Astrocyte (in vitro differentiated cells and primary cell): ENCODE measurements around the gene ZNF775. TPM values are rescaled to one million over a fixed set of nuclear protein-coding genes. Genes with fewer than 3 reads are reported as not detected.

Experiments used
- DNase-seq: peaks from one replicate; pipeline ENCODE4 v3.0.0-alpha.2; 2010; ENCODE audit warnings: low read depth
- FAIRE-seq: peaks from 2 replicates; lab custom pipeline; 2011; peaks lifted over from hg19 to GRCh38; lab: Jason Lieb, UNC
- H2AFZ ChIP-seq: 2 replicates; pipeline ENCODE4 v1.6.0; 2012; ENCODE audit warnings: low read depth, low read length, inconsistent platforms
- H3K27ac ChIP-seq: 2 replicates; pipeline ENCODE4 v1.5.1; 2011; ENCODE audit warnings: low read depth, low read length, inconsistent platforms
- H3K27me3 ChIP-seq: 2 replicates; pipeline ENCODE4 v1.6.0; 2011; ENCODE audit warnings: low read length, inconsistent platforms; ENCODE audit not compliant: insufficient read depth
- H3K36me3 ChIP-seq: 2 replicates; pipeline ENCODE4 v1.5.1; 2011; ENCODE audit warnings: low read length, inconsistent platforms; ENCODE audit not compliant: insufficient read depth
- H3K4me1 ChIP-seq: 2 replicates; pipeline ENCODE4 v1.5.1; 2011; ENCODE audit warnings: low read length, inconsistent platforms; ENCODE audit not compliant: insufficient read depth
- H3K4me2 ChIP-seq: 2 replicates; pipeline ENCODE4 v1.6.0; 2012; ENCODE audit warnings: low read length, inconsistent platforms
- H3K4me3 ChIP-seq: 2 replicates; pipeline ENCODE4 v1.5.1; 2011; ENCODE audit warnings: low read depth, mild to moderate bottlenecking, low read length, inconsistent platforms; ENCODE audit not compliant: insufficient read depth
- H3K79me2 ChIP-seq: 2 replicates; pipeline ENCODE4 v1.6.0; 2012; ENCODE audit warnings: mild to moderate bottlenecking, low read length, inconsistent platforms; ENCODE audit not compliant: insufficient read depth
- H3K9ac ChIP-seq: 2 replicates; pipeline ENCODE4 v1.6.0; 2012; ENCODE audit warnings: mild to moderate bottlenecking, low read length, inconsistent platforms
- H3K9me3 ChIP-seq: 2 replicates; pipeline ENCODE4 v1.5.1; 2012; ENCODE audit warnings: low read depth, mild to moderate bottlenecking, low read length, inconsistent platforms; ENCODE audit not compliant: insufficient read depth
- H4K20me1 ChIP-seq: 2 replicates; pipeline ENCODE4 v1.6.0; 2012; ENCODE audit warnings: low read length, inconsistent platforms; ENCODE audit not compliant: insufficient read depth
- H3K27ac Mint-ChIP-seq: one replicate; pipeline ENCODE4 v1.8.0; 2021; ENCODE audit warnings: mild to moderate bottlenecking, mixed read lengths; ENCODE audit not compliant: unreplicated experiment
- H3K27me3 Mint-ChIP-seq: one replicate; pipeline ENCODE4 v1.8.0; 2021; ENCODE audit warnings: low read depth, mixed read lengths; ENCODE audit not compliant: unreplicated experiment
- H3K36me3 Mint-ChIP-seq: one replicate; pipeline ENCODE4 v1.8.0; 2021; ENCODE audit warnings: low read depth, mixed read lengths; ENCODE audit not compliant: unreplicated experiment
- H3K4me1 Mint-ChIP-seq: one replicate; pipeline ENCODE4 v1.8.0; 2021; ENCODE audit warnings: low read depth, mixed read lengths; ENCODE audit not compliant: unreplicated experiment
- H3K4me3 Mint-ChIP-seq: one replicate; pipeline ENCODE4 v1.8.0; 2021; ENCODE audit warnings: mild to moderate bottlenecking, moderate library complexity, mixed read lengths; ENCODE audit not compliant: unreplicated experiment
- H3K9me3 Mint-ChIP-seq: one replicate; pipeline ENCODE4 v1.8.0; 2021; ENCODE audit warnings: mild to moderate bottlenecking, mixed read lengths; ENCODE audit not compliant: unreplicated experiment
- CTCF ChIP-seq: IDR thresholded peaks from 2 replicates; pipeline ENCODE4 v1.5.1; 2011; ENCODE audit warnings: low read depth, mild to moderate bottlenecking, inconsistent platforms, low read length, moderate library complexity; ENCODE audit not compliant: insufficient read depth
- EZH2 ChIP-seq: IDR thresholded peaks from 2 replicates; pipeline ENCODE4 v1.6.1; 2012; ENCODE audit warnings: mild to moderate bottlenecking, low read length, inconsistent platforms; ENCODE audit not compliant: insufficient read depth
- total RNA-seq: library from RNA; stranded (reverse); gene quantifications from 2 replicates; pipeline ENCODE4 v1.2.1, GENCODE V29; 2021

Gene ZNF775
- total RNA-seq, 1 donor from 2014 or later = 6.5 TPM

- DNase-seq (no peak), FAIRE-seq (no peak)
- Histone ChIP-seq H2AFZ (no peak overlapping the region), H3K36me3 (no peaks in the 10 kb centered on the region), H3K9me3 (no peaks in the 10 kb centered on the region), H3K4me3 (no peak overlapping the region), H3K79me2 (no peaks in the 10 kb centered on the region), H3K4me1 (peaks cover 4% of the 10 kb centered on the region), H3K27me3 (no peaks in the 10 kb centered on the region), H3K9ac (no peak overlapping the region), H3K4me2 (no peak overlapping the region), H3K27ac (no peak overlapping the region), H4K20me1 (no peaks in the 10 kb centered on the region)
- Mint-ChIP-seq H3K4me1 (peaks cover 26% of the 10 kb centered on the region), H3K4me3 (no peak overlapping the region), H3K27me3 (peaks cover 2% of the 10 kb centered on the region), H3K9me3 (no peaks in the 10 kb centered on the region), H3K27ac (no peak overlapping the region), H3K36me3 (peaks cover 17% of the 10 kb centered on the region)
- no peak for TF ChIP-seq EZH2
- no peak for TF ChIP-seq CTCF
Measured at GRCh38 chr7:150409300-150410030, 30.3 kb downstream of the ZNF775 start.

- no peak for FAIRE-seq
Measured at GRCh38 chr7:150410131-150410530, 31.0 kb downstream of the ZNF775 start.

More at GRCh38 chr7:150410131-150410530, 31.0 kb downstream of the ZNF775 start:
- TF ChIP-seq CTCF = no peak
- TF ChIP-seq EZH2 = no peak
- Histone ChIP-seq H3K9ac (no peak overlapping the region), H3K79me2 (no peaks in the 10 kb centered on the region), H4K20me1 (no peaks in the 10 kb centered on the region), H3K9me3 (no peaks in the 10 kb centered on the region), H3K4me2 (no peak overlapping the region), H3K27me3 (no peaks in the 10 kb centered on the region), H3K4me1 (no peaks in the 10 kb centered on the region), H3K36me3 (no peaks in the 10 kb centered on the region), H3K27ac (no peak overlapping the region), H2AFZ (no peak overlapping the region), H3K4me3 (no peak overlapping the region)
- DNase-seq = no peak
- Mint-ChIP-seq H3K27me3 (peaks cover 2% of the 10 kb centered on the region), H3K4me1 (peaks cover 24% of the 10 kb centered on the region), H3K4me3 (no peak overlapping the region), H3K9me3 (no peaks in the 10 kb centered on the region), H3K27ac (no peak overlapping the region), H3K36me3 (peaks cover 17% of the 10 kb centered on the region)
